HG02973 (cell line): ENCODE results near the gene SARNP.

Experiments
- ATAC-seq: cut with Tn5 transposase; IDR thresholded peaks from one replicate; pipeline ENCODE4 v1.9.1; 2021; ENCODE audit warnings: moderate library complexity; ENCODE audit not compliant: unreplicated experiment

SARNP gene

GRCh38 chr12:55743406-55744339, 73.9 kb downstream of the SARNP start:
- ATAC-seq, result peak; percentile 27

DNA sequence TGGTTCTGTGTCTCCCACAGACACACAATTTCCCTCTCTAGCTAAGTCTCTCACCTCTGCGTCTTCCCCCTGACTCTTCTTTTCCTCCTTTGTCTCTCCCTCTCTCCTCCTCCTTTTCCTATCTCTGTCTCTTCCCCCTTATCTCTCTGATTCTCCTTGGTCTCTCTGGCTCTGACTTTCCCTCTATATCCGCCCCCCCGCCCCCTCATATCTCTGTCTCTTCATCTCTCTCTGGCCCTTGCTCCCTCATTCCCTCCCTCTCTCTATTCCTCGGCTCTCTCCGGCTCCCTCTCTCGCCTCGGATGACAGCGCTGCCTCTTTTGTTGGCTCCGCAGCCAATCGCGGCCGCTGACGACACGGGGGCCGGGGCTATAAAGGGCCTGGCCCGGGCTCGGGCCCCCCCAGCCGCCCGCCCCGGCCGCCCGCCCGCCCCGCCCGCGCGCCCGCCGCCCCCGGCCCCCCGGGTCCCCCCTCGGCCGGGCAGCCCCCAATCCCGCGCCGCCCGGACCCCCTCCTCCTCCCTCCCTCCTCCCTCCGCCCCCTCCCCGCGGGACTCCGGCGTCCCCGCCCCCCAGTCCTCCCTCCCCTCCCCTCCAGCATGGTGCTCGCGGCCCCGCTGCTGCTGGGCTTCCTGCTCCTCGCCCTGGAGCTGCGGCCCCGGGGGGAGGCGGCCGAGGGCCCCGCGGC, 74.7 kb downstream of the SARNP start, which contains the start of gene GDF11:
TSS of gene GDF11 (plus strand) at position 404 of the 687 bp plus-strand sequence. CDS start at position 599, 195 bp downstream.
- peak; percentile 27 for ATAC-seq

GRCh38 chr12:55741931-55742680, 75.4 kb downstream of the SARNP start:
- ATAC-seq, result no peak

GRCh38 chr12:55739025-55739378, 78.5 kb downstream of the SARNP start:
- ATAC-seq, result no peak

DNA sequence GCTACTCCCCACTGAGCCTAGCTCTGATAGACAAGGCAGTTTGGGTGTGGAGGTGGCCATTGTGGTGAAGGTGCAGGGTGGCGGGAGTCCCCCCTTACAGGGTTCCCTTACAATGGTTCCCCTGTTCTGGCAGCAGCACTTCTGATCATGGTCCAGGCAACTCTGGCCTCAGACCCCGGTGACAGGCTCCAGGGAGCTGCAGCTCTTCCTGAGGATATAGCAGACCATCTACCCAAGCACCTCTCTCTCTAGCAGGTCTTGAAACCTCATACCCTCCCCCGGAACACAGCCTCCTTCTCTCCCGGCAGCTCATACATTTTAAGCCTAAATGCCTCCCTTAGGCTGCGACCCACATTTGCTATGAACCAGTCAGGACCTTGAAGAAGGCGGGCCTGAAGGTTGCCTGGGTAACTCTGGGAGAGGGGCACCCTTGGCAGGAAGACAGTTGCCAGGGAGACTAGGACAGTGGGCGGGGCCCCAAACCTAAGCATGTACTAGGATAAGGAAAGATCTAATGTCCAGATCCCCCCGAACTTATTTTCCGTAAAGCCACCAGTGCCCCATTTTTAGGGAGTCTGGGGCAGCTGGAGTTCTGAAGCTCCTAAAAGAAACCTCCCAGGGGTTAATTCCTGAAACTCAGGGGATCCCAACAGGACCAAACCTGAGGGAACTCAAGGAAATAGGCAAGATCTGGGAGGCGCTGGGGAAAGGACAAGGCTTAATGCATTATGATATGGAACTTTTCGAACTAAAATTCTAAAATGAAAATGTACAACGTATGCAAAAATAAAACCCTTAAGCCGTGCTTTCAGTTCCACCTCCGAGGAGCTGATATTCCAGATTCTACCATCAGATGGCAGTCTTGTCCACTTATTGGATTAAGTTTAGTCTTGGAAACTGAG, 79.2 kb downstream of the SARNP start:
- peak; percentile 68 for ATAC-seq

- no peak for ATAC-seq
These were observed 79.9 kb downstream of the SARNP start for GRCh38 chr12:55737581-55738122.

DNA sequence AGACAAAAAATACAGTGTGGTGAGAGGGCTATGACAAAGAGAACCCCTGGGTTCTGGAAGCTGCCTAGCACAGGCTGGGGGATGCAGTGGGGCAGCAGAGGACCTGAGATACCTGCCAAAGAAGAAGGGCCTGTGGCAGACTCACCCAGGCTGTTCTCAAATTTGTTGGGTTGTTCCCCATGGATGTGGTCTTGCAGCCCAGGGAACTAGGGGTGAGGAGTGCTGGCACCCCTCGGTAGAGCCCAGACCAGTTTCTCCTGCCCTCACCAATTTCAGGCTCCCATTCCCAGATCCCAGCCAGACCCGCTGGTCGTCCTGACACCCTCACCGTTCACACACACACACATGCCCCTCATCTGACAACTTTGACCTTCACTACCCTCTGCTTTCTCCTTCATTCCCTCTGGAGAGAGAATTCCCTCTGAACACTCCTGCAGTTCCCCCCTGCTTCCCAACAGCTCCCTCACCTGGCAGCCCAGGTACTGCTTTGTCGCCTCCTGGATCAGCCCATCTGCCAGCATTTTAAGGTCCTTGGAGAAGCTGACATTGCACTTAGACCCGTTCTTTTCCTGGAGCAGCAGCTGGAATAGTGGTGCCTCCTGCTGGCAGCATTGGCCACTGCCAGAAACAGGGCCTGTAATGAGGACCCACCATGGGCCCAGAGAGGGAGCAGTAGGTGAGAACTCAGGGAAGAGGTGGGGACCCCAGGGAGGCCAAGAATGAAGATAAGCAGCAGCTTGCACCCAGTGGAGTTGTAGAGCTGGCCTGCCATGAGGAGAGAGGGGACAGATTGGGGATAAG, 80.5 kb downstream of the SARNP start:
- no peak for ATAC-seq

- no peak for ATAC-seq
These were observed 81.4 kb downstream of the SARNP start for GRCh38 chr12:55736076-55736475.

GRCh38 chr12:55734595-55734994, 82.9 kb downstream of the SARNP start:
- ATAC-seq, result no peak

DNA sequence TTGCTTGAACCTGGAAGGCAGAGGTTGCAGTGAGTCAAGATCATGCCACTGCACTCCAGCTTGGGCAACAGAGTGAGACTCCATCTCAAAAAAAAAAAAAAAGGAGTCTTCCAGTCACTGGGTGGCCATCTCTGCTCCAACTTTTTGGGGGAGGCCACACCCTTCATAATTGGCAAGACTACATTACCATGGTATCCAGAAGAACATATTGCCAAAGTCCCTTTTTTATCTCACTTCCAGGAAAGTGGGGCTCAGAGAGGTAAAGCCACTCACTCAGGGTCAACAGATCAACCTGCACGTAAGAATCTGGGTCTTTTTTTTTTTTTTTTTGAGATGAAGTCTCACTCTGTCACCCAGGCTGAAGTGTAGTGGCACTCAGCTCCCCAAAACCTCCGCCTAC, 83.7 kb downstream of the SARNP start:
- ATAC-seq, result no peak

DNA sequence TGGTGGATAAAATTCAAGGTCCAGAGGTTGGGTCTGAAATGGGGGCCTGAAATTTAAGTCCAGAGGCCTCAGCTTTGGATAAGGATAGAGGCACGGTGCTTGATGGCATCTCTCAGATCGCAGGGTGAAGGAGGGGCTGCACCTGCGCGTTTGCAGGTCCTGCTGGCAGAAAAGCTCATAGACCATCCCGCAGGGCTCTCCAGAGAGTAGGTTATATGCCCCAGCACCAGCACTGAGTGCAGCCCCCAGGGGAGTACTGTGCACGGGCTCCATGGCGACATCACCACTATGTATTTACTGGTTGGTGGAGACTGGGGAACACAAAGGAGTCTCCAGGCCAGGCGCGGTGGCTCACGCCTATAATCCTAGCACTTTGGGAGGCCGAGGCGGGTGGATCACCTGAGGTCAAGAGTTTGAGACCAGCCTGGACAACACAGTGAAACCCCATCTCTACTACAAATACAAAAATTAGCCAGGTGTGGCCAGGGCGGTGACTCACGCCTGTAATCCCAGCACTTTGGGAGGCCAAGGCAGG, 84.4 kb downstream of the SARNP start:
- no peak for ATAC-seq

DNA sequence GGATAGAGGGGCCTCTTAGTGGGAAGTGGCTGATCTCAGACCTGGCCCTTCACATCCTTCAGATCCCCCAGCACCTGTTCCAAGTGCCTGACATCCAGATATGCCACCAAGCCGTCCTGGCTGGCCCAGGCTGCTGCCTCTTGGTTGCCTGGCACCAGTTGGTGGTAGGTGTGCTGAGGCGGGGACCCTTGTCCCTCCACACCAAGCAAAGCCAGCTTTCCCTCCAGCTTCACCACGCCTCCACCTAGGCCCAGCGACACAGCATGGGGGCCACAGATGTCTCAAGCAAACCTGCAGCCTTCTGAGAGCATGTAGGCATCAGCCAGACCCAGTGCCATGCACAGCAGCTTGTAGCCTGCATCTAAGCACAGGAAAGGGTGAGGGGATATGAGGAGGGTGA, 85.2 kb downstream of the SARNP start:
- no peak for ATAC-seq

- ATAC-seq, result peak; percentile 42
These were observed 87.4 kb downstream of the SARNP start for GRCh38 chr12:55729819-55730818.

- ATAC-seq, result peak; percentile 57
These were observed 88.3 kb downstream of the SARNP start, which contains the start of gene CD63 for GRCh38 chr12:55728939-55729818. TSS of gene CD63 (minus strand) at chr12:55729009. CDS start at chr12:55728341, 668 bp downstream.

GRCh38 chr12:55728186-55728938, 89.2 kb downstream of the SARNP start:
- peak; percentile 17 for ATAC-seq

- ATAC-seq, result no peak
These were observed 89.8 kb downstream of the SARNP start for GRCh38 chr12:55727643-55728185.
